ENCODE measurements around the gene TNKS1BP1.

- TF ChIP-seq CTCF (IDR thresholded peaks at IDR 0.05; ENCODE audit: low read length) (no peak), EZH2 (IDR thresholded peaks at IDR 0.05; ENCODE audit: borderline replicate concordance, low read length) (no peak)
Observed at GRCh38 chr11:57307666-57308270, 17.0 kb downstream of the TNKS1BP1 start.

All from OCI-LY1 (cell line).